Measurements from ENCODE around the gene FKBP8. TPM values are rescaled to one million over a fixed set of nuclear protein-coding genes. Genes with fewer than 3 reads are reported as not detected.

FKBP8 gene
- total RNA-seq, 1 experiment from 2014 or later, result 345 TPM

- TF ChIP-seq ATF2 (CRISPR knock-in tag; IDR thresholded peaks at IDR 0.05; ENCODE audit: borderline replicate concordance, low read depth) (0 out of 2 replicates have a peak, but pooled peaks have one; percentile 74), CTCF (IDR thresholded peaks at IDR 0.05) (no peak), ESRRA (CRISPR knock-in tag; IDR thresholded peaks at IDR 0.05; ENCODE audit: borderline replicate concordance) (peak; percentile 69; the same call in 1 of the 2 replicates), NR1H2 (CRISPR knock-in tag; IDR thresholded peaks at IDR 0.05) (no peak), NFATC4 (CRISPR knock-in tag; IDR thresholded peaks at IDR 0.05) (peak; percentile 73; the same call in 1 of the 2 replicates), IRF2 (CRISPR knock-in tag; IDR thresholded peaks at IDR 0.05; ENCODE audit: borderline replicate concordance, low read depth) (0 out of 2 replicates have a peak, but pooled peaks have one; percentile 75), ZNF671 (CRISPR knock-in tag; IDR thresholded peaks at IDR 0.05) (peak; percentile 9; the same call in 1 of the 2 replicates), USF1 (CRISPR knock-in tag; IDR thresholded peaks at IDR 0.05) (peak; percentile 64), RELA (CRISPR knock-in tag; IDR thresholded peaks at IDR 0.05; ENCODE audit: borderline replicate concordance) (peak; percentile 81; the same call in 1 of the 2 replicates), SP1 (CRISPR knock-in tag; conservative IDR thresholded peaks at IDR 0.05) (peak; percentile 61; the same call in 1 of the 2 replicates), GRHL2 (CRISPR knock-in tag; IDR thresholded peaks at IDR 0.05; ENCODE audit: insufficient replicate concordance, severe bottlenecking) (no peak), ZNF263 (CRISPR knock-in tag; IDR thresholded peaks at IDR 0.05; ENCODE audit: low read depth) (no peak), IRF1 (CRISPR knock-in tag; IDR thresholded peaks at IDR 0.05) (peak; percentile 62; the same call in 1 of the 2 replicates), NFE2L1 (CRISPR knock-in tag; IDR thresholded peaks at IDR 0.05) (0 out of 2 replicates have a peak, but pooled peaks have one; percentile 73), FOXP1 (CRISPR knock-in tag; IDR thresholded peaks at IDR 0.05; ENCODE audit: borderline replicate concordance) (peak; percentile 90), MAX (CRISPR knock-in tag; IDR thresholded peaks at IDR 0.05) (peak; percentile 94), SOX15 (CRISPR knock-in tag; IDR thresholded peaks at IDR 0.05) (no peak), MYBL2 (CRISPR knock-in tag; IDR thresholded peaks at IDR 0.05) (peak; percentile 52; the same call in 1 of the 2 replicates), HMGA2 (CRISPR knock-in tag; IDR thresholded peaks at IDR 0.05) (no peak), NR2C2 (CRISPR knock-in tag; IDR thresholded peaks at IDR 0.05) (peak; percentile 58; the same call in 1 of the 2 replicates), TEAD1 (CRISPR knock-in tag; IDR thresholded peaks at IDR 0.05) (peak; percentile 21; the same call in 1 of the 2 replicates), ZNF396 (CRISPR knock-in tag; IDR thresholded peaks at IDR 0.05; ENCODE audit: borderline replicate concordance) (no peak)
- TF ChIP-seq, protein P1, sequence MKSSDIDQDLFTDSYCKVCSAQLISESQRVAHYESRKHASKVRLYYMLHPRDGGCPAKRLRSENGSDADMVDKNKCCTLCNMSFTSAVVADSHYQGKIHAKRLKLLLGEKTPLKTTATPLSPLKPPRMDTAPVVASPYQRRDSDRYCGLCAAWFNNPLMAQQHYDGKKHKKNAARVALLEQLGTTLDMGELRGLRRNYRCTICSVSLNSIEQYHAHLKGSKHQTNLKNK (CRISPR knock-in tag; IDR thresholded peaks at IDR 0.05), result peak; percentile 10; the same call in 1 of the 2 replicates
- TF ChIP-seq, protein P2, sequence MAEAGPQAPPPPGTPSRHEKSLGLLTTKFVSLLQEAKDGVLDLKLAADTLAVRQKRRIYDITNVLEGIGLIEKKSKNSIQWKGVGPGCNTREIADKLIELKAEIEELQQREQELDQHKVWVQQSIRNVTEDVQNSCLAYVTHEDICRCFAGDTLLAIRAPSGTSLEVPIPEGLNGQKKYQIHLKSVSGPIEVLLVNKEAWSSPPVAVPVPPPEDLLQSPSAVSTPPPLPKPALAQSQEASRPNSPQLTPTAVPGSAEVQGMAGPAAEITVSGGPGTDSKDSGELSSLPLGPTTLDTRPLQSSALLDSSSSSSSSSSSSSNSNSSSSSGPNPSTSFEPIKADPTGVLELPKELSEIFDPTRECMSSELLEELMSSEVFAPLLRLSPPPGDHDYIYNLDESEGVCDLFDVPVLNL (CRISPR knock-in tag; IDR thresholded peaks at IDR 0.05; ENCODE audit: borderline replicate concordance, low read depth), result peak; percentile 59
- TF ChIP-seq, protein P3, sequence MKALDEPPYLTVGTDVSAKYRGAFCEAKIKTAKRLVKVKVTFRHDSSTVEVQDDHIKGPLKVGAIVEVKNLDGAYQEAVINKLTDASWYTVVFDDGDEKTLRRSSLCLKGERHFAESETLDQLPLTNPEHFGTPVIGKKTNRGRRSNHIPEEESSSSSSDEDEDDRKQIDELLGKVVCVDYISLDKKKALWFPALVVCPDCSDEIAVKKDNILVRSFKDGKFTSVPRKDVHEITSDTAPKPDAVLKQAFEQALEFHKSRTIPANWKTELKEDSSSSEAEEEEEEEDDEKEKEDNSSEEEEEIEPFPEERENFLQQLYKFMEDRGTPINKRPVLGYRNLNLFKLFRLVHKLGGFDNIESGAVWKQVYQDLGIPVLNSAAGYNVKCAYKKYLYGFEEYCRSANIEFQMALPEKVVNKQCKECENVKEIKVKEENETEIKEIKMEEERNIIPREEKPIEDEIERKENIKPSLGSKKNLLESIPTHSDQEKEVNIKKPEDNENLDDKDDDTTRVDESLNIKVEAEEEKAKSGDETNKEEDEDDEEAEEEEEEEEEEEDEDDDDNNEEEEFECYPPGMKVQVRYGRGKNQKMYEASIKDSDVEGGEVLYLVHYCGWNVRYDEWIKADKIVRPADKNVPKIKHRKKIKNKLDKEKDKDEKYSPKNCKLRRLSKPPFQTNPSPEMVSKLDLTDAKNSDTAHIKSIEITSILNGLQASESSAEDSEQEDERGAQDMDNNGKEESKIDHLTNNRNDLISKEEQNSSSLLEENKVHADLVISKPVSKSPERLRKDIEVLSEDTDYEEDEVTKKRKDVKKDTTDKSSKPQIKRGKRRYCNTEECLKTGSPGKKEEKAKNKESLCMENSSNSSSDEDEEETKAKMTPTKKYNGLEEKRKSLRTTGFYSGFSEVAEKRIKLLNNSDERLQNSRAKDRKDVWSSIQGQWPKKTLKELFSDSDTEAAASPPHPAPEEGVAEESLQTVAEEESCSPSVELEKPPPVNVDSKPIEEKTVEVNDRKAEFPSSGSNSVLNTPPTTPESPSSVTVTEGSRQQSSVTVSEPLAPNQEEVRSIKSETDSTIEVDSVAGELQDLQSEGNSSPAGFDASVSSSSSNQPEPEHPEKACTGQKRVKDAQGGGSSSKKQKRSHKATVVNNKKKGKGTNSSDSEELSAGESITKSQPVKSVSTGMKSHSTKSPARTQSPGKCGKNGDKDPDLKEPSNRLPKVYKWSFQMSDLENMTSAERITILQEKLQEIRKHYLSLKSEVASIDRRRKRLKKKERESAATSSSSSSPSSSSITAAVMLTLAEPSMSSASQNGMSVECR (CRISPR knock-in tag; IDR thresholded peaks at IDR 0.05; ENCODE audit: borderline replicate concordance), result peak; percentile 83
- TF ChIP-seq, protein P4, sequence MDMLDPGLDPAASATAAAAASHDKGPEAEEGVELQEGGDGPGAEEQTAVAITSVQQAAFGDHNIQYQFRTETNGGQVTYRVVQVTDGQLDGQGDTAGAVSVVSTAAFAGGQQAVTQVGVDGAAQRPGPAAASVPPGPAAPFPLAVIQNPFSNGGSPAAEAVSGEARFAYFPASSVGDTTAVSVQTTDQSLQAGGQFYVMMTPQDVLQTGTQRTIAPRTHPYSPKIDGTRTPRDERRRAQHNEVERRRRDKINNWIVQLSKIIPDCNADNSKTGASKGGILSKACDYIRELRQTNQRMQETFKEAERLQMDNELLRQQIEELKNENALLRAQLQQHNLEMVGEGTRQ (CRISPR knock-in tag; IDR thresholded peaks at IDR 0.05), result peak; percentile 51
Measured at GRCh38 chr19:18589380-18590272, 46.3 kb upstream of the FKBP8 start (continued).

Data from WTC11 (cell line).